ENCODE data around the gene RASGEF1B.
"Not testable (repeated sequence)": the region's sequence is repeated elsewhere in the genome, so short reads cannot be mapped to it uniquely, and the experiment has no call there.

The RASGEF1B gene

GRCh38 chr4:81429031-81429430, 42.7 kb downstream of the RASGEF1B start:
- DNase-seq (ENCODE audit: low spot score): no peak

DNA sequence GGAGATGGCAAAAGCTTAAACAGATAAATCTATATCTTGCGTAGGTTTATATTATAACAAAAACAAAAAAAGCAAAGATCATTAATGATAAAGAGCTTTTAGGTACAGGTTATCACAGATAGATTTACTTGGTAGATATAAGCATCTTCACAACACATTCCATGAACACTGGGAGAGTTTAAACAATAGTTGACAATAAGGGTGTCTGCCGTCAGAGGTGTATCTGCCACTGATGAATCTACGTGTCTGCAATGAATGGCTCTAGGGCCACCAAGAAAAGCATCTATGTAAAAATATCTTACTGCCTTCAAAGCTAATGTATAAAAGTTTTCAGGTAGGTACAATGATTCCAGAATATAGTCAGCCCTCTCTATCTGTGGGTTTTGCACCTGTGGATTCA, 43.7 kb downstream of the RASGEF1B start:
- no peak for DNase-seq (ENCODE audit: low spot score)

GRCh38 chr4:81427344-81427821, 44.3 kb downstream of the RASGEF1B start:
- no peak for DNase-seq (ENCODE audit: low spot score)

DNA sequence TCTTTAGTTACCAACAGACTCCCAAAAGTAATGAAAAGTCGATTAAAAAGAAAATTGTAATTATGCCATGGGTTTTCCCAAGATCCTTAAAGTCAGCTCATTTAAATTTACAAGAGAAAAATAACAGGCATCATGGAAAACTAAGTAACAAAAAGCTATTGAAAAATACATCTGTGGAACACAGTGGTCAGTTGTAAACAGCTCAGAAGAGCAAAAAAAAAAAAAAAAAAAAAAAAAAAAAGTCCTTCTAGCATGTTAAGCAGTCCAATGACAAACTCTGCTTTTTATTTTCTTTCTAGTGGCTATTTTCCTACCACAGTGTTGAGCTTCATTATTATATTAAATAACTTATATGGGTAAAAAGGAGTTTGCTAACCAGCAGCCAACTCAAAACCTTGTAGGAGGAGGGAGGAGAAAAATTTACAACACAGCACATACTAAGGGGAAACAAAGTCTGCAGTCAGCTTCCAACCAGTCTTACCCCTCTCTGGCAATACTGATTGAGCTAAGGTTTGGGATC, 44.9 kb downstream of the RASGEF1B start:
- no peak for DNase-seq (ENCODE audit: low spot score)

- no peak for DNase-seq (ENCODE audit: low spot score)
Observed at GRCh38 chr4:81424816-81425755, 46.6 kb downstream of the RASGEF1B start.

DNA sequence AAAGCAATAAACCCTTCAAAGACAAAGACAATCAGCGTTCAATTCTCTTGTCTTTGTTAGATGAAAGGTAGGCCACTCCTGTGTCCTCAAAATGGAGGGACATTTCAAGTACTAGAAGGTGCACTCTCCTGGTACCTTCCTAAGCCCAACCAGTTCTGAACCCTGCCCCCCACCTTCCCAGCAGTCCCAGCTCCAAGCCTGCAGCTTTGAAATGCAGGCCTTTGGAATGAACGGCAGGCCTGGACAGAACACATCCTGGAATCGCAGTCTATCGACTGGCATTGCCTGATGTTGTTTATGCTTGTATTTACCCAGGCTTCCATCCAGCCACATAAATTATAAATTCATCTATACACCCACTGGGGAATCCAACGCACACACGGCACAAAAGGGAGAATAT, 47.4 kb downstream of the RASGEF1B start:
- no peak for DNase-seq (ENCODE audit: low spot score)

GRCh38 chr4:81422595-81422994, 49.1 kb downstream of the RASGEF1B start:
- DNase-seq (ENCODE audit: low spot score): no peak

DNA sequence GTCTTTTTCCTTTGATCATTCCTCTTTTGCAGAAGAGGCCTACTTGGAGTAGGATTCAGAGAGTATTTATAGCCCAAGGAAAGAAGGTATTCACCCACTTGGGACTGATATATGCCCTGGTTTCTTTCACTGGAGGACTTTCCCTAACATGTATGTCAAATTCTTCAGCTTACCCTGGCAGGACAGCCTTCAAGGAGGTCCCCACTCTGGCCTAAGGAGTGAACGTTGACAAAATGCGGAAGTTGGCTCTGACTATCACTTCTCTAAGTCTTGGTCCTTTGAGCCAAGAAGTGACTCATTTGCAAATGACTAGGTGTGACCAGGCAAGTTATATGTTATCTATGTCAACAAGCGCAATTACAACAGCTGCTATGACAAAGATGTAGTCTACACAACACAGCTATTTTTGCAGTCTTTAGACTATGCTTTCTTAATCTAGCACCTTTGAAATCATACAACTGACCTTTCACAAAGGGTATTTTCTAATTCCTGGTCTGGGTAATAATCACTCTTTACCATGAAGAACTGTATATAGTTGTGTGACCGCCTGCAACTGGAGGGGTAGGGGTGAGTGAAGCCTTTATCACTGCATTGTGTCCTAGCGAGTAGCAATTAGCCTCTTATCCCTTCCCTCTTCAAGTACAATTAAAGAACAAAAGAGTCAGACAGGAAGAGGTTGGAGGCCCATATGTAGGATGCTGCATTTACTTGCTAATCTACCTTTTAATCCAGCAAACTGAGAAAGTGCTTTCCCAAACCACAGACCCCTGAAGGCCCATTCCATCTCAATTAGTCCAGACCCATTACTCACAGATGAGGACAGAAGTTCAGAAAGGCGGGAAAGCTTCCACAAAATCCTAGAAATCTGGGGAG, 50.1 kb downstream of the RASGEF1B start:
- DNase-seq (ENCODE audit: low spot score): no peak

GRCh38 chr4:81418572-81418971, 53.1 kb downstream of the RASGEF1B start:
- no peak for DNase-seq (ENCODE audit: low spot score)

GRCh38 chr4:81412946-81413495, 58.7 kb downstream of the RASGEF1B start:
- DNase-seq (ENCODE audit: low spot score): no peak

DNA sequence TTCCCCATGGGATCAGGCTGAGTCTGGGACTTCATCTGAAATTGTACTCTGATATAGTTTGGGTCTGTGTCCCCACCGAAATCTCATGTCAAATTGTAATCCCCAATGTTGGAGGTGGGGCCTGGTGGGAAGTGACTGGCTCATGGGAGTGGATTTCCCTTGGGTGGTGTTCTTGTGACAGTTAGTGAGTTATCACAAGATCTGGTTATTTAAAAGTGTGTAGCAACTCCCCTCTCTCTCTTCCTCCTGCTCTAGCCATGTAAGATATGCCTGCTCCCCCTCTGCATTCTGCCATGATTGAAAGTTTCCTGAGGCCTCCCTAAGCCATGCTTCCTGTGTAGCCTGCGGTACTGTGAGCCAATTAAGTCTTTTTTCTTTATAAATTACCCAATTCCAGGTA, 61.0 kb downstream of the RASGEF1B start:
- no peak for DNase-seq (ENCODE audit: low spot score)

DNA sequence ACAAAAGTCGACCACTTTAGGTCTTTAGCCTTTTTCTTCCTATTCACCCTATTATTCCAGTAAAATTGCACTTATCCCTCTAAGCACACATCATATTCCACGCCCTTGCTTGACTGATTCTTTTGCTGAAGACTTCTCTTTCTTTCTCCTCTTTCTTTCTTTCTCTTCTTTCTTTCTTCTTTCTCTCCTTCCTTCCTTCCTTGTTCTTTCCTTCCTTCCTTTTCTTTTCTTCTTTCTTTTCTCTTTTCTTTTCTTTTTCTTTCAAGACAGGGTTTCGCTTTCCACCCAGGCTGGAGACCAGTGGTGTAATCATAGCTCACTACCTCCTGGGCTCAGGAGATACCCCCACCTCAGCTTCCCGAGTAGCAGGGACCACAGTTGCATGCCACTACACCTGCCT, 61.9 kb downstream of the RASGEF1B start:
- DNase-seq (ENCODE audit: low spot score): no peak

DNA sequence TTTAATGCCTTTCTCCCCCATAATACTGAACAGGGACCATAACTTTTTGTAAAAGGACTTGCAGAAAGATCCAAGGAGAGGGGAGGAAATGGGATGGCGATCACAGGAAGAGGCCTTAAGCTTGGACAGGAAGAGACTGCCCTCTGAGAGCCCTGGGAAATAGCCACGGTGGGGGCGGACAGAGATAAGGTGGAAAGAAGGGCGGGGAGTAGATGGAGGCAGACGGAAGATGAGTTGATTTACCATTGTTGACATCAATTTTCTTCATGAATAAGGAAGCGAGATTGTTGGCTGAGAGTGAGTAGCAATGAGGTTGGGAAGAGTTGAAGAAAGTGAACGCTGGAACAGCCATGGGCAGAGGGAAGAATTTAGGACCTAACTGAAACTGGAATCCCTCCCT, 63.4 kb downstream of the RASGEF1B start:
- no peak for DNase-seq (ENCODE audit: low spot score)

GRCh38 chr4:81407726-81408125, 64.0 kb downstream of the RASGEF1B start:
- no peak for DNase-seq (ENCODE audit: low spot score)

- DNase-seq (ENCODE audit: low spot score): not testable (repeated sequence)
Observed at GRCh38 chr4:81406481-81406880, 65.2 kb downstream of the RASGEF1B start.

DNA sequence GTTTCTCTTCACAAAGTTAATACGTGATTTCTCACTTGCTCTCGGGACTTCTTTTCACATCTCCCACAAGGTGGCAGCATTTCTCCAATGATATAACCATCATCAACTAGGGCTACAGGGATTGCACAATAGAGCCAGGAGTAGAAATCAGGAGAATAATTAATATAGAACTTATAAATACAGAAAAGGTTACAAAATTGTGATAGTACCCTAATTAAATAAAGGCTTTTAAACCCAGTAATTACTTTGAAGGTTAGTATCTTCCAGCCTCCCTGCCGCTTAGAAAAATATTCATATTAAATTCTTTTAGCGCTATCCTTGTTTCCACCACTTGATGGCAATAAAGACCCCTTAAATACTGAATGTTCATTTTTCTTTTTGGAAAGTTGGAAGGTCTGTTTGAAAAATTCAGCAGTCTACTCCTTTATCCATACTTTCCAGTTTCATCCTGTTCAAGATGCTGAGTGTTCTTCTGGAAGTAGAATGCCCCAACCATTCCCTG, 65.8 kb downstream of the RASGEF1B start:
- DNase-seq (ENCODE audit: low spot score): no peak

DNA sequence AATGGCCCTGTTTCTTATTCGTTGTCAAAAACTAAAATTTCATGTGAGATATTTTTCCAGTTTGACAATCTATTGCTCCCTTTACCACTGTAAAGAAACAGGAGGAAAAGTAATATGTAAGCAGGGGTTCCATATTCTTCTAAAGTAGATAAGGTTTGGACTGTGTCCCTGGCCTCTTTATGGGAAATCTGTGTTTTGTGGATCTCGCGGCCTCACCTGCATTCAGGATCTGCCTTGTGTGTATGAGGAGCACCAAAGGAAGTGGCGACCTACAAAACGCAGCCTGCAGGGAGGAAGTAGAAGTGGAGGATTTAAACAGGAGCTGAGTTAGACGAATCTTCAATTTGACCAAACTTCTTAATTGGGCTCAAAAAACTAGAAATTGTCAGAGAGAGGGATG, 67.0 kb downstream of the RASGEF1B start:
- DNase-seq (ENCODE audit: low spot score): no peak

DNA sequence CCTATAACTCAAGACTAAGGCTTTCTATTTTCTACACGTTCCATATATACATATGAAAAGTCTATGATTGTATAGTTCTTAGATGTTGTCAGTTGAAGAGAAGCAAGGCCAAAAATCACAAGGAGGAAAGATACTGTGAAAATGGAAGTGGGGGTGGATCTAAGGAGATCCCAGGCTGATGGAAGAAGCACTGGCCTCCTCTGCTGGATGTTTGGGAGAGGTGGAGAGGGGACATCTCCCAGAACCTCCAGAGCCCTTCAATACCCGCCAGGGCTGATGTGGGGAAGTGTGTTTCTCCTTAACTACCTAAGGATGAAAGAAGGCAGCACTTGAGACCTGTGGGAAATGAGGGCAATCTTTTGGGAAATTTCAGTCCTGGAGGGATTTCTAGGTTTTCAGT, 67.4 kb downstream of the RASGEF1B start:
- no peak for DNase-seq (ENCODE audit: low spot score)

DNA sequence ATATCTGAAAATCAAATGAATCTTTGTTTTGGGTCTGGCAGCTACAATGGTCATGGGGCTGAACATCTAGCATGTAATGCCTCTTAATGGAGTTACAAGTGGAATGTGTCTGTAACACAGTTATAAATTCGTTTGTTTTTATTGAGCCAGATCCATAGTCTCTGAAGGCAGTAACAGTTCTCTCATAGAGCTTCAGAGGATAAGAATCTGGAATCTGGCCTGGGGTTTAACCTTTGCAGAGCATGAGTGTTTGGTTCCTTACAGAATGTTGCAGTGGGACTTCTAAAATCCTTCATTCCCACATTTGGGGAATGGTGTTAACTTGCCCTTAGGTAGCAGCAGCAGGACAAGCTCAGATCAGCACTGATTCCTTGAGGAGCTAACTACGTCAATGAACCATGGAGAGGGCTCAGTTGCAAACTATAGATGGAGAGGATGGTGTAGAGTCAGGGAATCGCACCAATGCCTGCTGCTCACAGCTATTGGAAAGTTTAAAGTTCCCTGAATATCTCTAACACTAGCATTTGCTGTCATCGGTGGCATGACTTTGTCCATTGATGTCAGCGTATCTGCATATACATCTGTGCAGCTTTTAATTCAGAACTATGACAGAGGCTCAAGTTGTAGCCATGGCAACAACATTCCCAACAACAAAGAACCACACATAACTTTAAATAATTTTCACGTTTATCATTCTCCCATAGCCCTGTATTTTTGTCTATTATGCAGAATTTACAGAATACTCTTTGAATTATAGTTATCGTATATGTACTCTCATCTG, 72.2 kb downstream of the RASGEF1B start:
- DNase-seq (ENCODE audit: low spot score): no peak

GRCh38 chr4:81398379-81398778, 73.3 kb downstream of the RASGEF1B start:
- DNase-seq (ENCODE audit: low spot score): no peak

GRCh38 chr4:81397635-81398034, 74.1 kb downstream of the RASGEF1B start:
- no peak for DNase-seq (ENCODE audit: low spot score)
